Measurements from ENCODE around the gene CWC27. TPM values are rescaled to one million over a fixed set of nuclear protein-coding genes. Genes with fewer than 3 reads are reported as not detected.
A peak's percentile ranks its signal among the peaks of the same experiment; 100 is the strongest.

Gene CWC27
- total and polyA plus RNA-seq, 9 of the 15 experiments (the other 6 are each of a cell fraction or from before 2014, with no cell fraction given), result 19.7 to 49.3 (median 38.3) TPM

DNA sequence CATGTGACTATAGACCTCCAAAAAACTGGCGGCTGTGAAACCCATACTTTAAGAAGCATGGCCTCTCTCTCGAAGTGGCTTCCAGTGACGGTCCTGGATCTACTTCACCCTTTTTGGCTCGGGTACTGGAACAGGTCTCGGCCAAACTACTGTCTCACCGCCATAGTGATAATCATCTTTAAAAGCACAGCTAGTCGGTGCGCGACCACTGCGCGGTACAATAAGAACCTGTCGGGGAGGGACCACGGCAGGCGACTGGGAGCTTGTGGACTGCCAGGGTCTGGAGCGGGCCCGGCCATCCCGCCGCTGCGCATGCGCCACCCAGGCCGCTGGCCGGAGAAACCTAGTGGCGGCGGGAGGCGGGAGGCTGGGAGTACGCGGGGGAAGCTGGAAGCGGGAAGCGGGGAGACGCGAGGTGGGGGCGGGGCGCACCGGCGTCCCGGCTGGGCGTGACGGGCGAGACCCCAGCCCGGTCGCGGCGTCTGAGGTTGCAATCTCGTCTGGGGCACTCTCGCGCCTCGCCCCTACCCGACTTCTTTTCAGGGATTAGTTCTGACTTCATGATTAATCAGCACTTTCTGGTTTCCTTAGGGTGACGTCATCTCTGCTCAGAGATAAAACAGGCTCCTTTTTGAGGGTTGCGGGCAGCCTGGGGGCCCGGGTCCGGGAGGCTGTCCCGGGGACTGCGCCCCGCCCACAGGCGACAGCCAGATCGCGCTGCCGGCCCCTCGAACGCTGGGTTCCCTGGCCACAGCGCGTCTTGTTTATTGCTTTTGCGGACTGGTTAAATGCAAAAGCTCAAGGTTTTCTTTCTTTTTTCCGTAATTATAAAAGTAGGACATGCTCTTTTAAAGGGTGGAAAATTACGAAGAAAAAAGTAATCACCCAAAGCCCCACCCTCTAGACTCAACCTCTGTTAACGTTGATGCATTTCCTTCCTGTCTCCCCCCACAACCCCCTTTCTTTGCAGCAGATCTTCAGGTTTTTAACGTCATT, 266.8 kb downstream of the CWC27 start (continued):
- TF ChIP-seq ZNF398 (CRISPR knock-in tag; IDR thresholded peaks at IDR 0.05), result no peak
- TF ChIP-seq MTF1 (CRISPR knock-in tag; IDR thresholded peaks at IDR 0.05; ENCODE audit: borderline replicate concordance), result no peak
- TF ChIP-seq, protein P1, sequence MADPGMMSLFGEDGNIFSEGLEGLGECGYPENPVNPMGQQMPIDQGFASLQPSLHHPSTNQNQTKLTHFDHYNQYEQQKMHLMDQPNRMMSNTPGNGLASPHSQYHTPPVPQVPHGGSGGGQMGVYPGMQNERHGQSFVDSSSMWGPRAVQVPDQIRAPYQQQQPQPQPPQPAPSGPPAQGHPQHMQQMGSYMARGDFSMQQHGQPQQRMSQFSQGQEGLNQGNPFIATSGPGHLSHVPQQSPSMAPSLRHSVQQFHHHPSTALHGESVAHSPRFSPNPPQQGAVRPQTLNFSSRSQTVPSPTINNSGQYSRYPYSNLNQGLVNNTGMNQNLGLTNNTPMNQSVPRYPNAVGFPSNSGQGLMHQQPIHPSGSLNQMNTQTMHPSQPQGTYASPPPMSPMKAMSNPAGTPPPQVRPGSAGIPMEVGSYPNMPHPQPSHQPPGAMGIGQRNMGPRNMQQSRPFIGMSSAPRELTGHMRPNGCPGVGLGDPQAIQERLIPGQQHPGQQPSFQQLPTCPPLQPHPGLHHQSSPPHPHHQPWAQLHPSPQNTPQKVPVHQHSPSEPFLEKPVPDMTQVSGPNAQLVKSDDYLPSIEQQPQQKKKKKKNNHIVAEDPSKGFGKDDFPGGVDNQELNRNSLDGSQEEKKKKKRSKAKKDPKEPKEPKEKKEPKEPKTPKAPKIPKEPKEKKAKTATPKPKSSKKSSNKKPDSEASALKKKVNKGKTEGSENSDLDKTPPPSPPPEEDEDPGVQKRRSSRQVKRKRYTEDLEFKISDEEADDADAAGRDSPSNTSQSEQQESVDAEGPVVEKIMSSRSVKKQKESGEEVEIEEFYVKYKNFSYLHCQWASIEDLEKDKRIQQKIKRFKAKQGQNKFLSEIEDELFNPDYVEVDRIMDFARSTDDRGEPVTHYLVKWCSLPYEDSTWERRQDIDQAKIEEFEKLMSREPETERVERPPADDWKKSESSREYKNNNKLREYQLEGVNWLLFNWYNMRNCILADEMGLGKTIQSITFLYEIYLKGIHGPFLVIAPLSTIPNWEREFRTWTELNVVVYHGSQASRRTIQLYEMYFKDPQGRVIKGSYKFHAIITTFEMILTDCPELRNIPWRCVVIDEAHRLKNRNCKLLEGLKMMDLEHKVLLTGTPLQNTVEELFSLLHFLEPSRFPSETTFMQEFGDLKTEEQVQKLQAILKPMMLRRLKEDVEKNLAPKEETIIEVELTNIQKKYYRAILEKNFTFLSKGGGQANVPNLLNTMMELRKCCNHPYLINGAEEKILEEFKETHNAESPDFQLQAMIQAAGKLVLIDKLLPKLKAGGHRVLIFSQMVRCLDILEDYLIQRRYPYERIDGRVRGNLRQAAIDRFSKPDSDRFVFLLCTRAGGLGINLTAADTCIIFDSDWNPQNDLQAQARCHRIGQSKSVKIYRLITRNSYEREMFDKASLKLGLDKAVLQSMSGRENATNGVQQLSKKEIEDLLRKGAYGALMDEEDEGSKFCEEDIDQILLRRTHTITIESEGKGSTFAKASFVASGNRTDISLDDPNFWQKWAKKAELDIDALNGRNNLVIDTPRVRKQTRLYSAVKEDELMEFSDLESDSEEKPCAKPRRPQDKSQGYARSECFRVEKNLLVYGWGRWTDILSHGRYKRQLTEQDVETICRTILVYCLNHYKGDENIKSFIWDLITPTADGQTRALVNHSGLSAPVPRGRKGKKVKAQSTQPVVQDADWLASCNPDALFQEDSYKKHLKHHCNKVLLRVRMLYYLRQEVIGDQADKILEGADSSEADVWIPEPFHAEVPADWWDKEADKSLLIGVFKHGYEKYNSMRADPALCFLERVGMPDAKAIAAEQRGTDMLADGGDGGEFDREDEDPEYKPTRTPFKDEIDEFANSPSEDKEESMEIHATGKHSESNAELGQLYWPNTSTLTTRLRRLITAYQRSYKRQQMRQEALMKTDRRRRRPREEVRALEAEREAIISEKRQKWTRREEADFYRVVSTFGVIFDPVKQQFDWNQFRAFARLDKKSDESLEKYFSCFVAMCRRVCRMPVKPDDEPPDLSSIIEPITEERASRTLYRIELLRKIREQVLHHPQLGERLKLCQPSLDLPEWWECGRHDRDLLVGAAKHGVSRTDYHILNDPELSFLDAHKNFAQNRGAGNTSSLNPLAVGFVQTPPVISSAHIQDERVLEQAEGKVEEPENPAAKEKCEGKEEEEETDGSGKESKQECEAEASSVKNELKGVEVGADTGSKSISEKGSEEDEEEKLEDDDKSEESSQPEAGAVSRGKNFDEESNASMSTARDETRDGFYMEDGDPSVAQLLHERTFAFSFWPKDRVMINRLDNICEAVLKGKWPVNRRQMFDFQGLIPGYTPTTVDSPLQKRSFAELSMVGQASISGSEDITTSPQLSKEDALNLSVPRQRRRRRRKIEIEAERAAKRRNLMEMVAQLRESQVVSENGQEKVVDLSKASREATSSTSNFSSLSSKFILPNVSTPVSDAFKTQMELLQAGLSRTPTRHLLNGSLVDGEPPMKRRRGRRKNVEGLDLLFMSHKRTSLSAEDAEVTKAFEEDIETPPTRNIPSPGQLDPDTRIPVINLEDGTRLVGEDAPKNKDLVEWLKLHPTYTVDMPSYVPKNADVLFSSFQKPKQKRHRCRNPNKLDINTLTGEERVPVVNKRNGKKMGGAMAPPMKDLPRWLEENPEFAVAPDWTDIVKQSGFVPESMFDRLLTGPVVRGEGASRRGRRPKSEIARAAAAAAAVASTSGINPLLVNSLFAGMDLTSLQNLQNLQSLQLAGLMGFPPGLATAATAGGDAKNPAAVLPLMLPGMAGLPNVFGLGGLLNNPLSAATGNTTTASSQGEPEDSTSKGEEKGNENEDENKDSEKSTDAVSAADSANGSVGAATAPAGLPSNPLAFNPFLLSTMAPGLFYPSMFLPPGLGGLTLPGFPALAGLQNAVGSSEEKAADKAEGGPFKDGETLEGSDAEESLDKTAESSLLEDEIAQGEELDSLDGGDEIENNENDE (IDR thresholded peaks at IDR 0.05; ENCODE audit: low read depth, low read length), result no peak
- no peak for TF ChIP-seq ZFP1 (CRISPR knock-in tag; IDR thresholded peaks at IDR 0.05)
- no peak for TF ChIP-seq ARID3A (IDR thresholded peaks at IDR 0.05; ENCODE audit: borderline replicate concordance, low read depth, low read length)
- 0 out of 2 replicates have a peak, but pooled peaks have one; percentile 0 for TF ChIP-seq SMC3 (conservative IDR thresholded peaks at IDR 0.05; ENCODE audit: insufficient read depth, low read depth, low read length)
- peak; percentile 22; the same call in 1 of the 2 replicates for TF ChIP-seq GTF2F1 (IDR thresholded peaks at IDR 0.05; ENCODE audit: low read depth, low read length)
- TF ChIP-seq POLR3G (IDR thresholded peaks at IDR 0.05; ENCODE audit: extremely low read depth, insufficient read length, insufficient replicate concordance), result no peak
- peak; percentile 89 for TF ChIP-seq POLR2H (tag; IDR thresholded peaks at IDR 0.05; ENCODE audit: low read depth)
- no peak for TF ChIP-seq ZNF253 (CRISPR knock-in tag; conservative IDR thresholded peaks at IDR 0.05)
- TF ChIP-seq IRF2 (CRISPR knock-in tag; IDR thresholded peaks at IDR 0.05), result no peak

All from K562 (cell line).